Stimulated activated CD4-positive, alpha-beta T cell treated with anti-CD3 and anti-CD28 coated beads, Interleukin-2, amount 100 ng/mL, for 48 hours (primary cell): Measurements from ENCODE around the gene SLC2A13.
"Not testable (repeated sequence)": the region's sequence is repeated elsewhere in the genome, so short reads cannot be mapped to it uniquely, and the experiment has no call there.

ENCODE experiments used
- DNase-seq, 2 donors: peaks; one replicate each; pipeline ENCODE4 v3.0.0-alpha.2; 2020

The SLC2A13 gene

GRCh38 chr12:39989501-39989900, 116.4 kb downstream of the SLC2A13 start:
- no peak for DNase-seq

DNA sequence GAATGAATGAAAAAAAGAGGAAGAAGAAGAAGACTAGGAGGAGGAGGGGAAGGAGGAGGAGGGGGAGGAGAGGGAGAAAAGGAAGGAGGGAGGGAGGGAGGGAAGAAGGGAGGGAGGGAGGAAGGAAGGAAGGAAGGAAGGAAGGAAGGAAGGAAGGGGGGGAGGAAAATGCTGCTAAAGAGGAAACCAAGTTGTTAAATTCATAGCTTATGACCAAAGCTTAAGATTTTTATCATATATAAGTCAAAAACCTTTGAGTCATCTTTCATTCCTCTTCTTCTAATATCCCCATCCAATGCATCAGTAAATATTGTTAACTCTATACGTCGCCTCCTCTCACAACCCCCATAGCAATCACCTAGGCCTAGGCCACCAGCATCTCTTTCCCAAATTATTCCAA, 117.3 kb downstream of the SLC2A13 start:
- no peak for DNase-seq

GRCh38 chr12:39986674-39987073, 119.2 kb downstream of the SLC2A13 start:
- DNase-seq = no peak

DNA sequence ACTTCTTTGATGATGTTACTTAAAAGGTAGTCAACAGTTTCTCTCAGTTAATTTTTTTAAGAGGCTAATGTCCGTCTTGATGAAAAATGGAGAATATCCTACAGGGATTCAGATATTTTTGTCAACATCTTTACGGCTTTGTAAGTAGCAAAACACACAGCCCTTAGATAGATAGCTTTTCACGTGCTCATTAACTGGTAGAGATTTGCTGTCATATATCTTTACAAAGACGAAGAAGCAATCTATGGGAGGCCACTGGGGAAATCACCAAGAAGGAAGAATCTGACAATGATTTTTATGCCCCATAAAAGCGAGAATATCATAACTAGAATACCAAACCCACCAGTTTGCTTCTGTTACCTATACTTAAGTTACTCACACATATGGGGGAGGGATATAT, 121.2 kb downstream of the SLC2A13 start:
- no peak for DNase-seq

- no peak for DNase-seq
Measured at GRCh38 chr12:39975374-39975918, 130.4 kb downstream of the SLC2A13 start.

- no peak for DNase-seq
Measured at GRCh38 chr12:39972119-39972518, 133.8 kb downstream of the SLC2A13 start.

DNA sequence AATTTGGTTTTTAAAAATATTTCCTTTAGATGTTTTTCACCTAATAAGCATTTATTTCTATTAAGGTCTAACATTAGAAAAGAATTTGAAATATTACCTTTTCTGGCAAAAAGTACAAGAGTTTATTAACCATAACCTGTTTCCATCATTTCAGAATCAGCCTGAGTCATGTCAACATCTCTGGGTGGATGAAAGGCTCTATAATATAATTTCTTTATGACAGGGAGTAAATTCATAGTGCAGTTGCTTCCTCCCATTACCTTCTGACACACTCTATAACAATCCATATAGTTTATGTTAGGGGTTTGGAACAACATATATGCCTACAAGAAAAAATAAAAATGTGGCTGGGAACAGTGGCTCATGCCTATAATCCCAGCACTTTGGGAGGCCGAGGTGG, 134.5 kb downstream of the SLC2A13 start:
- DNase-seq = no peak

GRCh38 chr12:39966721-39967120, 139.2 kb downstream of the SLC2A13 start:
- no peak for DNase-seq

- DNase-seq = no peak
Measured at GRCh38 chr12:39966256-39966655, 139.6 kb downstream of the SLC2A13 start.

GRCh38 chr12:39959467-39959866, 146.4 kb downstream of the SLC2A13 start:
- no peak for DNase-seq

GRCh38 chr12:39959031-39959430, 146.8 kb downstream of the SLC2A13 start:
- no peak for DNase-seq

GRCh38 chr12:39958377-39958776, 147.5 kb downstream of the SLC2A13 start:
- DNase-seq = no peak

GRCh38 chr12:39956725-39957124, 149.2 kb downstream of the SLC2A13 start:
- DNase-seq = no peak

GRCh38 chr12:39946361-39947280, 159.3 kb downstream of the SLC2A13 start:
- DNase-seq = no peak

- no peak for DNase-seq
Measured at GRCh38 chr12:39937119-39937518, 168.8 kb downstream of the SLC2A13 start.

GRCh38 chr12:39935839-39936238, 170.0 kb downstream of the SLC2A13 start:
- no peak for DNase-seq

GRCh38 chr12:39935275-39935674, 170.6 kb downstream of the SLC2A13 start:
- DNase-seq = no peak

DNA sequence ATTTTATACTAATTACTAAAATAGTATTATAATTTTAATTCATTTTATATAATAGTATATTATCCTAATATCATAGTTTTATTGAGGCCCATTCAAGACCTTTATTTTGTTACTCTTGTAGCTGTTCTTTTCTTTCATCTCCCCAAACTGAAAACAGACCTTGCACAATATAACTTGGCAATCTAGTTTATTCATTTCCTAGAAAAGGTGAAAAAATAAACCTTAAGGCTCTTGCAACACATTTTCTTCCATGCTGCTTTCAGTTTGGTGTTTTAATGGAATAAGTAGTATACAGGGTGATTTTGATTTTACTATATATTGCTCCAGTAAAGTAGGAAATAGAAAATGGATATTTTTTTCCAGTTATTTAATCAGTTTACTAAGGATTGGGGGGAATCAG, 174.0 kb downstream of the SLC2A13 start:
- no peak for DNase-seq

DNA sequence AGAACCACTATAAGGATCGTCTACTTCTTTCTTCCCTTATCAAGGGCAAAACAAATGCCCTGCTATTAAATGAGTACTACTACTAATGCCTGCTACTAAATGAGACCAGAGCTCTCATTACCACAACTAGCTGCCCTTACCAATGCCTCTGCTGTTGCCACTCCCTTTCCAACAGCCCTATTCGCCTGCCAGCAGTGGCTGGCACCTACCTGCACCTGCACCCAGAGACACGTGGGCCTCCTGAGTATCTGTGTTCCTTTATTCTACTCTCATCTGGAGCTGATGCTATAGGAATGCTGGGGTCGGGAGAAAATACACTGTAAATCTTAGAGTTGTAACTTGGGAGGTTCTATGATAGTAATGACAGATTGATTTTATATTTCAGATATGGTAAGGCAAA, 174.7 kb downstream of the SLC2A13 start:
- no peak for DNase-seq

GRCh38 chr12:39930101-39930500, 175.8 kb downstream of the SLC2A13 start:
- no peak for DNase-seq

DNA sequence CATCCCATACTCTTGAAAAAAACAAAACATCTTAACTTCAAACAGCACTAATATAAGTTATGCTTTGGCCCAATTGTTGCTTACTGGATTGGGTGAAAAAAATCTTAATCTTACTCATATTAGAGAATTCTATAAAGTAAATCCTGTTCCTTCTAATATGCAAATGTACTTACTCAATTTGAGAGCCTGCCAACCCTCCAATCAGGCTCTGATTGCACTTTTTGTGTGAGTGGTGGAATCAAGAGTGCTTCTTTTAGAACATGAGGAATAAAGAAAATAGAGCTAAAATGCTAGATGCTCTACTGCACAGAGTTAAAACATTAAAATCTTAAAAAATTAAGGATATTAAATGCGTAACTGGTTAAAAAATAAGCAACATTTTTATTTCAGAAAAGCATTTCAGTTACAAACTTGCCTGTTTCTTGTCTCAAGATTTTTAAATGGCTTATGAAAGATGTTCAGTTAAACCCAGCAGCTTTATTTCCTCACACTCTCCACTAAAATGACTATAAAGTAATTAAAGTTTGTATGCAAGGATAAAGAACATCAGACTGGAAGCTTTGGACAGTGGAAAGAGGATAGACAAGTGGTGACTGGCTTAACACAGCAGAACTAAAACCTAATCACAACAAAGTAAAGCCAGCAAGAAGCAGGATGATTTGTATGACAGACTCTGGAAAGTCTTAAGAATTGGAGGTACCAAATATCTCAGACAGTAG, 177.5 kb downstream of the SLC2A13 start:
- no peak for DNase-seq

GRCh38 chr12:39923364-39923763, 182.5 kb downstream of the SLC2A13 start:
- DNase-seq = no peak

DNA sequence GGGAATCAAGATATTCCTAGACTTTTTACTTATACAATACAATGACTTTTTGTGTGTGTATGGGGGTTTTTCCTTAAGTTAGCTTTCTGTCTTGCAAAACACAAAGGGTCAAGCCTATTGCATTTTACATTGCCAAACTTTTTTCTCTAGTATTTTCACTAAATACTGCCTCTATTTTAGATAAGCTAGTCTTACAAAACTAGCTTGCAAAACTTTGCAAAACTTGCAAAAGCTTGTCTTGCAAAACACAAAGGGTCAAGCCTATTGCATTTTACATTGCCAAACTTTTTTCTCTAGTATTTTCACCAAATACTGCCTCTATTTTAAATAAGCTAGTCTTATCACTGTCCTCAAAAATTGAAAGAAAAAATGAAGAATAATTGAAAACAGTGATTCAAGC, 183.3 kb downstream of the SLC2A13 start:
- DNase-seq = not testable (repeated sequence)

- no peak for DNase-seq
Measured at GRCh38 chr12:39920647-39921046, 185.2 kb downstream of the SLC2A13 start.
